ENCODE measurements around the gene RASEF. TPM values are rescaled to one million over a fixed set of nuclear protein-coding genes. Genes with fewer than 3 reads are reported as not detected.

RASEF gene
- total and polyA plus RNA-seq, 12 donors: under 0.01 to 0.24 (median 0.08) TPM; not detected in 4

GRCh38 chr9:83015897-83016296 is 47.0 kb downstream of the RASEF start:
- ATAC-seq (no peak), DNase-seq (no peak)
- Histone ChIP-seq H3K4me1 (peaks cover 0 to 21% (median 5%) of the 10 kb centered on the region in 9 donors), H3K36me3 (no peaks in the 10 kb centered on the region), H3K4me3 (no peak overlapping the region), H3K9me3 (peaks cover 0 to 20% (median 0%) of the 10 kb centered on the region in 11 donors), H3K27me3 (no peaks in the 10 kb centered on the region), H3K27ac (no peak overlapping the region)
- WGBS, 2 donors: 89 to 90% methylated on average over 2 of the region's 2 CpGs
- TF ChIP-seq, protein P1, sequence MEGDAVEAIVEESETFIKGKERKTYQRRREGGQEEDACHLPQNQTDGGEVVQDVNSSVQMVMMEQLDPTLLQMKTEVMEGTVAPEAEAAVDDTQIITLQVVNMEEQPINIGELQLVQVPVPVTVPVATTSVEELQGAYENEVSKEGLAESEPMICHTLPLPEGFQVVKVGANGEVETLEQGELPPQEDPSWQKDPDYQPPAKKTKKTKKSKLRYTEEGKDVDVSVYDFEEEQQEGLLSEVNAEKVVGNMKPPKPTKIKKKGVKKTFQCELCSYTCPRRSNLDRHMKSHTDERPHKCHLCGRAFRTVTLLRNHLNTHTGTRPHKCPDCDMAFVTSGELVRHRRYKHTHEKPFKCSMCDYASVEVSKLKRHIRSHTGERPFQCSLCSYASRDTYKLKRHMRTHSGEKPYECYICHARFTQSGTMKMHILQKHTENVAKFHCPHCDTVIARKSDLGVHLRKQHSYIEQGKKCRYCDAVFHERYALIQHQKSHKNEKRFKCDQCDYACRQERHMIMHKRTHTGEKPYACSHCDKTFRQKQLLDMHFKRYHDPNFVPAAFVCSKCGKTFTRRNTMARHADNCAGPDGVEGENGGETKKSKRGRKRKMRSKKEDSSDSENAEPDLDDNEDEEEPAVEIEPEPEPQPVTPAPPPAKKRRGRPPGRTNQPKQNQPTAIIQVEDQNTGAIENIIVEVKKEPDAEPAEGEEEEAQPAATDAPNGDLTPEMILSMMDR (IDR thresholded peaks at IDR 0.05): no peak
- intact Hi-C loops (cut with DNase I): no loop called here

- H3K36me3 ChIP-seq: no peaks in the 10 kb centered on the region
- DNase-seq: no peak
- intact Hi-C loops (cut with DNase I): no loop called here
- H3K27me3 ChIP-seq: no peaks in the 10 kb centered on the region
- peaks cover 0 to 21% (median 5%) of the 10 kb centered on the region in 9 donors for H3K4me1 ChIP-seq
- H3K27ac ChIP-seq: no peak overlapping the region
- ATAC-seq: no peak
- H3K4me3 ChIP-seq: no peak overlapping the region
- peaks cover 0 to 16% (median 0%) of the 10 kb centered on the region in 11 donors for H3K9me3 ChIP-seq
- WGBS, 2 donors: 89 to 94% methylated on average over 3 of the region's 3 CpGs
- TF ChIP-seq, protein P1 (IDR thresholded peaks at IDR 0.05): no peak
Measured at GRCh38 chr9:83013867-83014605, 48.9 kb downstream of the RASEF start.

DNA sequence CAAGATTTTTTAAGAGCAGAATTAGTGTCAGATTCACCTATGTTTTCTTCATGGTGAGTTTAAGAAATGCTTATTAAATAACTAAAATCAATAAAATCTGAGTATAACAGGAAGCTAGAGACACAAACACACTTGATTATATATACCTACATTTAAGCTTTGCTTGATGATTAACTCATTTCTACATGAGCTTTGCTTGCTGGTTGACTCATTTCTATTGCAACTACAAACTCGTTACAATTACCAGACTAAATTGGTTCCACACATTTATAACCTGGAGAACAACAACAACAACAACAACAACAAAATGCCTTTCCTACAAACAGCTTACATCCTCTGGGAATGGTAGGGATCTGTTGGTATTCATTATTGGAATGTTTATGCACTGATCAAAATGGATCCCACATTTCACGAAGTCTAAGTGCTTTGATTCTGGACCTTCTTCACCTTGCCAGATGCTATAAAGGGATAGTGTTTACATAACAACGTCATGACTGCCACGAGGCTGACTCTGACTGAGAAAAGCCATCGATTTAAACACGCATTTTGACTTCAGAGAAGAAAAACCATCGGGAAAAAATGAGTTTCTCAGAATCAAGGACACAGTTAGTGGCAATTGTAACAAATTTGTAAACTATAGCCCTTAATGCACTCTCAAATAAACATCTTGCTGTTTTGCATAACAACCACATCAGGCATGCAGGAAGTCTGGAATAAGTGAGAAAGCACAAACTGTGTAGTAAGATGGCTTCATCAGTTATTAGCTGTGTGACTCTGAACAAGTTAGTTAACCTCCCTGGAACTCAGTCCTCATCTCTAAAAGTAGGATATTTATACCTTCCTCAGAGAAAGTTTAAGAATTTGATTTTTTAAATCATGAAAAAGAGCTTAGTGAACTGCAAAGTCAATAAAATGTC is 49.8 kb downstream of the RASEF start:
- DNase-seq (no peak), ATAC-seq (no peak)
- H3K36me3 ChIP-seq: no peaks in the 10 kb centered on the region
- intact Hi-C loops (cut with DNase I): no loop called here
- H3K9me3 ChIP-seq: peaks cover 0 to 10% (median 0%) of the 10 kb centered on the region in 11 donors
- TF ChIP-seq, protein P1 (IDR thresholded peaks at IDR 0.05): no peak
- peaks cover 0 to 21% (median 5%) of the 10 kb centered on the region in 9 donors for H3K4me1 ChIP-seq
- no peak overlapping the region for H3K4me3 ChIP-seq
- 55 to 59% methylated on average over 7 of the region's 7 CpGs for WGBS, 2 donors
- no peak overlapping the region for H3K27ac ChIP-seq
- no peaks in the 10 kb centered on the region for H3K27me3 ChIP-seq

GRCh38 chr9:83012168-83012921 is 50.6 kb downstream of the RASEF start:
- WGBS, 2 donors: 28 to 42% methylated on average over 4 of the region's 4 CpGs
- ATAC-seq (peak in 1 of 8 donors; percentile 16), DNase-seq (no peak)
- H3K27ac ChIP-seq: peak overlapping the region in 6 of 10 donors; percentile 1 to 43 (median 32)
- intact Hi-C loops (cut with DNase I): no loop called here
- H3K9me3 ChIP-seq: peaks cover 0 to 2% (median 0%) of the 10 kb centered on the region in 11 donors
- H3K4me1 ChIP-seq: peaks cover 0 to 21% (median 5%) of the 10 kb centered on the region in 9 donors
- no peaks in the 10 kb centered on the region for H3K36me3 ChIP-seq
- TF ChIP-seq, protein P1 (IDR thresholded peaks at IDR 0.05): no peak
- H3K27me3 ChIP-seq: no peaks in the 10 kb centered on the region
- H3K4me3 ChIP-seq: no peak overlapping the region

Data from heart right ventricle (tissue), 16 donors.